GM12878 (cell line): ENCODE results near the gene XAGE2. TPM values are rescaled to one million over a fixed set of nuclear protein-coding genes. Genes with fewer than 3 reads are reported as not detected.

Source experiments
- ATAC-seq: fragments of 200-7000 bp; cut with Tn5 transposase; 3 replicates; pipeline ENCODE4 v1.9.1; 2020; ENCODE audit warnings: mild to moderate bottlenecking, moderate library complexity
- BruUV-seq: library from RNA; stranded (reverse); fragments of 400-500 nt; replicated peaks from 2 replicates; lab custom pipeline; 2021; lab: Mats Ljungman, UMichigan
- CTCF ChIA-PET: fragments of 300-600 bp; sonication (Branson Sonifier 250); formaldehyde crosslinking; extraction: SDS; loops from one replicate; lab custom pipeline; 2021; ENCODE audit warnings: inconsistent platforms; lab: Yijun Ruan, JAX
- POLR2A ChIA-PET: fragments of 350-600 bp; formaldehyde crosslinking; extraction: SDS; loops from one replicate; lab custom pipeline; 2021; ENCODE audit warnings: inconsistent platforms; lab: Charles Lee
- RAD21 ChIA-PET: fragments of 300-600 bp; sonication (Branson Sonifier 250); formaldehyde crosslinking; loops from one replicate; lab custom pipeline; 2023; ENCODE audit warnings: antibody characterized with exemption; ENCODE audit not compliant: unreplicated experiment; lab: Charles Lee
- SMC1A ChIA-PET: fragments of 300-600 bp; sonication (Branson Sonifier 250); formaldehyde crosslinking; loops from one replicate; lab custom pipeline; 2023; ENCODE audit not compliant: unreplicated experiment, uncharacterized antibody; lab: Charles Lee
- DNase-seq: peaks from one replicate; pipeline ENCODE4 v3.0.0-alpha.2; 2011; ENCODE audit warnings: low read depth, low spot score
- FAIRE-seq: peaks from 3 replicates; lab custom pipeline; 2011; peaks lifted over from hg19 to GRCh38; lab: Jason Lieb, UNC
- H2AFZ ChIP-seq: 2 replicates; pipeline ENCODE4 v1.6.0; 2011; ENCODE audit warnings: low read depth, low read length, control low read depth; ENCODE audit not compliant: control insufficient read depth
- H3K27ac ChIP-seq: 2 replicates; pipeline ENCODE4 v1.5.1; 2011; ENCODE audit warnings: control low read depth; ENCODE audit not compliant: control insufficient read depth, insufficient read depth
- H3K27me3 ChIP-seq, 2 experiments: replicated peaks in 1 of 2; 2 replicates each; pipeline versions ENCODE4 v1.6.0 to v1.6.1; 2011; ENCODE audit warnings: low read length in 1 of 2; ENCODE audit not compliant: control insufficient read depth in 2 of 2, insufficient read depth in 2 of 2
- H3K36me3 ChIP-seq, 2 experiments: 2 replicates each; pipeline ENCODE4 v1.5.1; 2011; ENCODE audit warnings: low read length in 1 of 2; ENCODE audit not compliant: control insufficient read depth in 2 of 2, insufficient read depth in 2 of 2
- H3K4me1 ChIP-seq: 2 replicates; pipeline ENCODE4 v1.6.1; 2011; ENCODE audit warnings: mild to moderate bottlenecking, low read length, moderate library complexity, mixed read lengths; ENCODE audit not compliant: control insufficient read depth, insufficient read depth
- H3K4me2 ChIP-seq: 2 replicates; pipeline ENCODE4 v1.6.0; 2011; ENCODE audit warnings: control low read depth; ENCODE audit not compliant: control insufficient read depth, insufficient read depth
- H3K4me3 ChIP-seq: fragments of 200-600 bp; sonication (generic); 2 replicates; pipeline ENCODE4 v1.5.1; 2016
- H3K79me2 ChIP-seq: 2 replicates; pipeline ENCODE4 v1.6.0; 2011; ENCODE audit warnings: low read length; ENCODE audit not compliant: control insufficient read depth, insufficient read depth
- H3K9ac ChIP-seq: 2 replicates; pipeline ENCODE4 v1.8.0; 2011; ENCODE audit warnings: low read length, control low read depth, mixed read lengths; ENCODE audit not compliant: control insufficient read depth, insufficient read depth
- H3K9me3 ChIP-seq: replicated peaks from 3 replicates; pipeline ENCODE4 v1.5.1; 2011; ENCODE audit warnings: mild to moderate bottlenecking, low read length; ENCODE audit not compliant: control insufficient read depth, insufficient read depth
- H4K20me1 ChIP-seq: 2 replicates; pipeline ENCODE4 v1.6.0; 2011; ENCODE audit not compliant: control insufficient read depth, insufficient read depth
- JUND ChIP-seq: IDR thresholded peaks from 2 replicates; pipeline ENCODE4 v1.6.1; 2012; ENCODE audit warnings: low read depth, mild to moderate bottlenecking, low read length, improper control_type of control experiment, moderate library complexity
- KDM1A ChIP-seq: fragments of 200-600 bp; sonication (generic); IDR thresholded peaks from 2 replicates; pipeline ENCODE4 v1.6.1; 2016; ENCODE audit warnings: borderline replicate concordance
- MYB ChIP-seq: fragments of 150-350 bp; IDR thresholded peaks from 2 replicates; pipeline ENCODE4 v1.6.1; 2014; ENCODE audit warnings: mild to moderate bottlenecking, low read depth, low read length, borderline replicate concordance
- SPI1 ChIP-seq: IDR thresholded peaks from 2 replicates; pipeline ENCODE4 v1.6.1; 2011; ENCODE audit warnings: low read depth, mild to moderate bottlenecking, low read length, moderate library complexity, borderline replicate concordance; ENCODE audit not compliant: insufficient read depth
- in situ Hi-C: fragments of 300-500 bp; cut with MboI; formaldehyde crosslinking; loops from 9 replicates; pipeline ENCODE4 v1.14.3; 2018; ENCODE audit warnings: mixed read lengths
- intact Hi-C: fragments of 100-400 bp; cut with micrococcal nuclease; formaldehyde crosslinking; loops from one replicate; pipeline ENCODE4 v1.14.2; 2022; ENCODE audit not compliant: unreplicated experiment
- polyA plus RNA-seq, 11 experiments: library from polyadenylated mRNA; depleted of rRNA in 4 of 11; unstranded in 6 of 11; stranded (reverse) in 5 of 11; fragments of >200 nt; fragmentation: Nextera tagmentation in 4 of 11; fragmentation: Illumina TruSeq in 1 of 11; extraction: Ambion mirVana in 4 of 11; extraction: Trizol in 1 of 11; gene quantifications; 1 replicate in 1 of 11; 2 replicates in 10 of 11; pipeline versions ENCODE4 v1.2.1 to v1.2.3, GENCODE V29; 2011 to 2016; ENCODE audit warnings: inconsistent platforms in 2 of 11, missing spikeins in 2 of 11, low read depth in 1 of 11
- total RNA-seq, 4 experiments: library from RNA; depleted of rRNA in 3 of 4; stranded (reverse); fragments of >200 nt in 3 of 4; fragmentation: Illumina TruSeq in 1 of 4; extraction: Trizol in 1 of 4; gene quantifications; 2 replicates each; pipeline versions ENCODE4 v1.2.1 to v1.2.3, GENCODE V29; 2013 to 2021
- TF ChIP-seq, protein P1 (sequence below): IDR thresholded peaks from 2 replicates; pipeline ENCODE4 v1.6.1; 2011; ENCODE audit warnings: low read depth, low read length, improper control_type of control experiment, borderline replicate concordance
- TF ChIP-seq, protein P2 (sequence below): fragments of 150-350 bp; IDR thresholded peaks from 2 replicates; pipeline ENCODE4 v1.6.1; 2014; ENCODE audit warnings: mild to moderate bottlenecking, low read depth, low read length

XAGE2 gene
- total and polyA plus RNA-seq, 10 of the 15 experiments (the other 5 are each of a cell fraction or from before 2014, with no cell fraction given): not detected

DNA sequence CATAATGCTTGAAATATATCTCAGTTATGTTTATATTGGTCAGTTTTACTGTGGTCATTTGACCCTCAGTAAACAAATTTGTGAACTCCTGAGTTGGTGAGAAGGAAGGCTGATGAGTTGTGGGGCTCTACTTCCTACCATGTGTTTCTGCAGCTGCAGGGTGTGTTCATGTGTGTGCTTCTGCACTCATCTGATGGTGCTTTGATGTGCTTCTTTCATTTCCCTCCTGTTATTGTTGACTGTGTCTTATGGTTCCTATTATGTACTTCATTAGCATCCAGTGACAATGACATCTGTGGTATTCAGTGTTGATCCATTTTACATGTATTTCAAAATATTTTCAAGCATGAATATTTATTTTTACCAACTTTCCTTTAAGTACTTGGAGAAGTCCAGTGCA lies 46.5 kb downstream of the XAGE2 start:
- Histone ChIP-seq H3K79me2 (no peaks in the 10 kb centered on the region), H3K4me2 (no peak overlapping the region), H3K4me3 (no peak overlapping the region), H3K27me3 (peaks cover 0 to under 1% of the 10 kb centered on the region in 2 experiments; a peak in 1 of 4 replicates), H2AFZ (no peak overlapping the region), H3K4me1 (no peaks in the 10 kb centered on the region), H4K20me1 (no peaks in the 10 kb centered on the region), H3K27ac (no peak overlapping the region), H3K9me3 (no peaks in the 10 kb centered on the region), H3K36me3 (no peaks in the 10 kb centered on the region), H3K9ac (no peak overlapping the region)
- ChIA-PET SMC1A (no interaction called here), CTCF (no interaction called here), RAD21 (no interaction called here), POLR2A (no interaction called here)
- ATAC-seq (no peak), FAIRE-seq (no peak), DNase-seq (no peak)
- BruUV-seq: no TSS peak
- TF ChIP-seq, protein P1, sequence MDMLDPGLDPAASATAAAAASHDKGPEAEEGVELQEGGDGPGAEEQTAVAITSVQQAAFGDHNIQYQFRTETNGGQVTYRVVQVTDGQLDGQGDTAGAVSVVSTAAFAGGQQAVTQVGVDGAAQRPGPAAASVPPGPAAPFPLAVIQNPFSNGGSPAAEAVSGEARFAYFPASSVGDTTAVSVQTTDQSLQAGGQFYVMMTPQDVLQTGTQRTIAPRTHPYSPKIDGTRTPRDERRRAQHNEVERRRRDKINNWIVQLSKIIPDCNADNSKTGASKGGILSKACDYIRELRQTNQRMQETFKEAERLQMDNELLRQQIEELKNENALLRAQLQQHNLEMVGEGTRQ: no peak
- TF ChIP-seq SPI1 (no peak), KDM1A (no peak), JUND (no peak), MYB (no peak)
- TF ChIP-seq, protein P2, sequence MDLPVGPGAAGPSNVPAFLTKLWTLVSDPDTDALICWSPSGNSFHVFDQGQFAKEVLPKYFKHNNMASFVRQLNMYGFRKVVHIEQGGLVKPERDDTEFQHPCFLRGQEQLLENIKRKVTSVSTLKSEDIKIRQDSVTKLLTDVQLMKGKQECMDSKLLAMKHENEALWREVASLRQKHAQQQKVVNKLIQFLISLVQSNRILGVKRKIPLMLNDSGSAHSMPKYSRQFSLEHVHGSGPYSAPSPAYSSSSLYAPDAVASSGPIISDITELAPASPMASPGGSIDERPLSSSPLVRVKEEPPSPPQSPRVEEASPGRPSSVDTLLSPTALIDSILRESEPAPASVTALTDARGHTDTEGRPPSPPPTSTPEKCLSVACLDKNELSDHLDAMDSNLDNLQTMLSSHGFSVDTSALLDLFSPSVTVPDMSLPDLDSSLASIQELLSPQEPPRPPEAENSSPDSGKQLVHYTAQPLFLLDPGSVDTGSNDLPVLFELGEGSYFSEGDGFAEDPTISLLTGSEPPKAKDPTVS: no peak
- in situ Hi-C loops: no loop called here
- intact Hi-C loops: no loop called here
